Prostate gland (tissue), 2 donors: ENCODE measurements around the gene HMGXB3.

Experiments
- CTCF ChIP-seq, 4 experiments: fragments of 200-600 bp in 2 of 4; fragments of 450-650 bp in 2 of 4; sonication (generic) in 2 of 4; IDR thresholded peaks; 1 replicate in 3 of 4; 2 replicates in 1 of 4; pipeline ENCODE4 v1.5.1; 2016 to 2019; ENCODE audit warnings: antibody characterized with exemption in 4 of 4, mild to moderate bottlenecking in 2 of 4, moderate library complexity in 2 of 4
- POLR2A ChIP-seq: fragments of 450-650 bp; IDR thresholded peaks from one replicate; pipeline ENCODE4 v1.6.1; 2016; ENCODE audit warnings: antibody characterized with exemption, mild to moderate bottlenecking
- POLR2AphosphoS5 ChIP-seq: sonication (generic); formaldehyde crosslinking; IDR thresholded peaks from one replicate; pipeline ENCODE4 v1.6.1; 2017; ENCODE audit warnings: antibody characterized with exemption

GRCh38 chr5:150052226-150052955 is 51.9 kb downstream of the HMGXB3 start:
- TF ChIP-seq CTCF (IDR thresholded peaks at IDR 0.05) (no peak), POLR2A (no peak), POLR2AphosphoS5 (no peak)
